ENCODE results near the gene TPSB2.

DNA sequence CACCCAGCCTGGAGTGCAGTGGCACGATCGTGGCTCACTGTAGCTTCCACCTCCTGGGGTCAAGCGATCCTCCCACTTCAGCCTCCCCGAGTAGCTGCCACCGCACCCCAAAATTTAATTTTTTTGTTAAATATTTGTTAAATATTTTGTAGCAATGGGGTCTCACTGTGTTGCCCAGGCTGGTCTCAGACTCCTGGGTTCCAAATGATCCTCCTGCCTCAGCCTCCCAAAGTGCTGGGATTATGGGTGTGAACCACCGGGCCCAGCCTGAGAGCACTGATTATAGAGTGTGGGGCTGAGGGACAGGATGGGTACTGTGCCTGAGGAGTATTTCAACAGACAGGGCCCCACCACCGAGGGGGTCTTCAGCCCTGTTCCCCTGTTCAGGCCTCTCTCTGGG is 40.5 kb downstream of the TPSB2 start:
- TF ChIP-seq, protein P1, sequence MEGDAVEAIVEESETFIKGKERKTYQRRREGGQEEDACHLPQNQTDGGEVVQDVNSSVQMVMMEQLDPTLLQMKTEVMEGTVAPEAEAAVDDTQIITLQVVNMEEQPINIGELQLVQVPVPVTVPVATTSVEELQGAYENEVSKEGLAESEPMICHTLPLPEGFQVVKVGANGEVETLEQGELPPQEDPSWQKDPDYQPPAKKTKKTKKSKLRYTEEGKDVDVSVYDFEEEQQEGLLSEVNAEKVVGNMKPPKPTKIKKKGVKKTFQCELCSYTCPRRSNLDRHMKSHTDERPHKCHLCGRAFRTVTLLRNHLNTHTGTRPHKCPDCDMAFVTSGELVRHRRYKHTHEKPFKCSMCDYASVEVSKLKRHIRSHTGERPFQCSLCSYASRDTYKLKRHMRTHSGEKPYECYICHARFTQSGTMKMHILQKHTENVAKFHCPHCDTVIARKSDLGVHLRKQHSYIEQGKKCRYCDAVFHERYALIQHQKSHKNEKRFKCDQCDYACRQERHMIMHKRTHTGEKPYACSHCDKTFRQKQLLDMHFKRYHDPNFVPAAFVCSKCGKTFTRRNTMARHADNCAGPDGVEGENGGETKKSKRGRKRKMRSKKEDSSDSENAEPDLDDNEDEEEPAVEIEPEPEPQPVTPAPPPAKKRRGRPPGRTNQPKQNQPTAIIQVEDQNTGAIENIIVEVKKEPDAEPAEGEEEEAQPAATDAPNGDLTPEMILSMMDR (IDR thresholded peaks at IDR 0.05) = no peak
- no peak for TF ChIP-seq POLR2A (IDR thresholded peaks at IDR 0.05)
